Measurements from ENCODE around the gene TEX29. TPM values are rescaled to one million over a fixed set of nuclear protein-coding genes. Genes with fewer than 3 reads are reported as not detected.

Gene TEX29
- total and polyA plus RNA-seq, 2 donors (not counting 1 experiment from before 2014, with no cell fraction given), result 0.66 to 0.86 TPM

GRCh38 chr13:111345682-111346081 is 25.2 kb downstream of the TEX29 start:
- ATAC-seq (ENCODE audit: low read depth) (no peak), DNase-seq (no peak)
- H3K27me3 ChIP-seq (replicated peaks in 1 of 4; ENCODE audit: control extremely low read depth in 1 of 4, control insufficient read depth in 3 of 4, insufficient read depth in 4 of 4, low read length in 3 of 4), result no peaks in the 10 kb centered on the region
- WGBS (ENCODE audit: insufficient coverage), result 93% methylated on average over 11 of the region's 11 CpGs
- H3K36me3 ChIP-seq (replicated peaks in 1 of 2; ENCODE audit: control extremely low read depth in 1 of 2, control insufficient read depth in 1 of 2, extremely low read depth in 1 of 2, insufficient read depth in 2 of 2, low read length in 1 of 2), result no peaks in the 10 kb centered on the region
- TF ChIP-seq EZH2 (IDR thresholded peaks at IDR 0.05; ENCODE audit: borderline replicate concordance, insufficient read depth, low read depth, low read length, poor library complexity, severe bottlenecking) (no peak), CTCF (IDR thresholded peaks at IDR 0.05) (no peak)
- no peaks in the 10 kb centered on the region for H3K79me2 ChIP-seq (ENCODE audit: control insufficient read depth, insufficient read depth, low read length)
- Mint-ChIP-seq H3K4me3 (no peak overlapping the region), H3K9me3 (ENCODE audit: insufficient read depth) (no peaks in the 10 kb centered on the region), H3K27me3 (no peaks in the 10 kb centered on the region), H3K27ac (no peak overlapping the region), H3K4me1 (no peaks in the 10 kb centered on the region)
- no peak overlapping the region for H3K9ac ChIP-seq (ENCODE audit: low read length)
- no peak overlapping the region for H3K27ac ChIP-seq (ENCODE audit: low read length in 2 of 2)
- H3K4me2 ChIP-seq (replicated peaks; ENCODE audit: low read depth, low read length, poor library complexity, severe bottlenecking), result no peak overlapping the region
- ChIA-PET POLR2A (no interaction called here), CTCF (no interaction called here)
- no peaks in the 10 kb centered on the region for H4K20me1 ChIP-seq (ENCODE audit: control insufficient read depth, insufficient read depth, low read length, poor library complexity, severe bottlenecking)
- H3K9me3 ChIP-seq (ENCODE audit: control extremely low read depth in 1 of 3, control insufficient read depth in 2 of 3, insufficient read depth in 1 of 3, low read length in 2 of 3), result peaks cover 0 to 5% (median 0%) of the 10 kb centered on the region in 3 donors
- H2AFZ ChIP-seq (ENCODE audit: insufficient read depth, low read depth, low read length, poor library complexity, severe bottlenecking), result no peak overlapping the region
- no peak overlapping the region for H3K4me3 ChIP-seq (ENCODE audit: control extremely low read depth in 1 of 5, extremely low read depth in 1 of 5, insufficient read depth in 1 of 5, low read depth in 2 of 5, low read length in 4 of 5)
- intact Hi-C loops (cut with micrococcal nuclease), result no loop called here
- no peaks in the 10 kb centered on the region for H3K4me1 ChIP-seq (ENCODE audit: control insufficient read depth in 2 of 2, insufficient read depth in 2 of 2, low read length in 2 of 2)

- POLR2A ChIA-PET, result no interaction called here
- ATAC-seq (ENCODE audit: low read depth), result no peak
Measured at GRCh38 chr13:111346101-111346680, 25.7 kb downstream of the TEX29 start.

More at GRCh38 chr13:111346101-111346680, 25.7 kb downstream of the TEX29 start:
- TF ChIP-seq EZH2 (IDR thresholded peaks at IDR 0.05; ENCODE audit: borderline replicate concordance, insufficient read depth, low read depth, low read length, poor library complexity, severe bottlenecking), result no peak
- no peak for DNase-seq
- no peaks in the 10 kb centered on the region for H4K20me1 ChIP-seq (ENCODE audit: control insufficient read depth, insufficient read depth, low read length, poor library complexity, severe bottlenecking)
- H3K4me1 ChIP-seq (ENCODE audit: control insufficient read depth in 2 of 2, insufficient read depth in 2 of 2, low read length in 2 of 2), result no peaks in the 10 kb centered on the region
- peaks cover 0 to 5% (median 0%) of the 10 kb centered on the region in 3 donors for H3K9me3 ChIP-seq (ENCODE audit: control extremely low read depth in 1 of 3, control insufficient read depth in 2 of 3, insufficient read depth in 1 of 3, low read length in 2 of 3)
- WGBS (ENCODE audit: insufficient coverage), result 85% methylated on average over 18 of the region's 20 CpGs
- no peak overlapping the region for H3K9ac ChIP-seq (ENCODE audit: low read length)
- H3K4me2 ChIP-seq (replicated peaks; ENCODE audit: low read depth, low read length, poor library complexity, severe bottlenecking), result no peak overlapping the region
- Mint-ChIP-seq H3K9me3 (ENCODE audit: insufficient read depth) (no peaks in the 10 kb centered on the region), H3K4me3 (no peak overlapping the region), H3K27me3 (no peaks in the 10 kb centered on the region), H3K4me1 (no peaks in the 10 kb centered on the region), H3K27ac (no peak overlapping the region)
- H3K27ac ChIP-seq (ENCODE audit: low read length in 2 of 2), result no peak overlapping the region
- H3K27me3 ChIP-seq (replicated peaks in 1 of 4; ENCODE audit: control extremely low read depth in 1 of 4, control insufficient read depth in 3 of 4, insufficient read depth in 4 of 4, low read length in 3 of 4), result no peaks in the 10 kb centered on the region
- no peaks in the 10 kb centered on the region for H3K79me2 ChIP-seq (ENCODE audit: control insufficient read depth, insufficient read depth, low read length)
- no peak overlapping the region for H2AFZ ChIP-seq (ENCODE audit: insufficient read depth, low read depth, low read length, poor library complexity, severe bottlenecking)
- CTCF ChIA-PET, result no interaction called here
- intact Hi-C loops (cut with micrococcal nuclease), result no loop called here
- H3K4me3 ChIP-seq (ENCODE audit: control extremely low read depth in 1 of 5, extremely low read depth in 1 of 5, insufficient read depth in 1 of 5, low read depth in 2 of 5, low read length in 4 of 5), result no peak overlapping the region
- H3K36me3 ChIP-seq (replicated peaks in 1 of 2; ENCODE audit: control extremely low read depth in 1 of 2, control insufficient read depth in 1 of 2, extremely low read depth in 1 of 2, insufficient read depth in 2 of 2, low read length in 1 of 2), result no peaks in the 10 kb centered on the region
